CD14-positive monocyte (primary cell): ENCODE data around the gene THSD8. TPM values are rescaled to one million over a fixed set of nuclear protein-coding genes. Genes with fewer than 3 reads are reported as not detected.
A peak's percentile ranks its signal among the peaks of the same experiment; 100 is the strongest.

ENCODE experiments used
- DNase-seq, 3 donors: peaks; one replicate each; pipeline ENCODE4 v3.0.0-alpha.2; 2011 to 2022
- H2AFZ ChIP-seq: 2 replicates; pipeline ENCODE4 v1.6.0; 2012; ENCODE audit warnings: mild to moderate bottlenecking, low read depth, low read length, inconsistent platforms; ENCODE audit not compliant: insufficient read depth, poor library complexity, severe bottlenecking
- H3K27ac ChIP-seq, 2 donors: 1 replicate in 1 of 2; 2 replicates in 1 of 2; pipeline ENCODE4 v1.5.1; 2012 to 2013; ENCODE audit warnings: low read length in 2 of 2, control low read depth in 1 of 2, inconsistent platforms in 1 of 2, low read depth in 1 of 2, mild to moderate bottlenecking in 1 of 2
- H3K27me3 ChIP-seq, 2 donors: one replicate each; pipeline versions ENCODE4 v1.6.0 to v1.6.1; 2011 to 2013; ENCODE audit warnings: low read length in 2 of 2; ENCODE audit not compliant: control insufficient read depth in 2 of 2, insufficient read depth in 2 of 2
- H3K36me3 ChIP-seq, 2 donors: replicated peaks in 1 of 2; 1 replicate in 1 of 2; 2 replicates in 1 of 2; pipeline versions ENCODE4 v1.5.1 to v1.6.1; 2012 to 2013; ENCODE audit warnings: low read length in 2 of 2, control low read depth in 1 of 2, inconsistent platforms in 1 of 2, mild to moderate bottlenecking in 1 of 2; ENCODE audit not compliant: insufficient read depth in 2 of 2, control insufficient read depth in 1 of 2
- H3K4me1 ChIP-seq, 2 donors: 1 replicate in 1 of 2; 2 replicates in 1 of 2; pipeline versions ENCODE4 v1.5.1 to v1.6.1; 2012 to 2013; ENCODE audit warnings: low read length in 2 of 2, control low read depth in 1 of 2, inconsistent platforms in 1 of 2, mild to moderate bottlenecking in 1 of 2, moderate library complexity in 1 of 2; ENCODE audit not compliant: insufficient read depth in 2 of 2, control insufficient read depth in 1 of 2
- H3K4me2 ChIP-seq: replicated peaks from 2 replicates; pipeline ENCODE3; 2012; ENCODE audit warnings: low read length, moderate library complexity, mild to moderate bottlenecking; ENCODE audit not compliant: poor library complexity, severe bottlenecking; ENCODE audit errors: extremely low read depth
- H3K4me3 ChIP-seq, 3 experiments: fragments of 200-600 bp in 1 of 3; sonication (generic) in 1 of 3; replicated peaks in 1 of 3; 1 replicate in 2 of 3; 2 replicates in 1 of 3; pipeline ENCODE4 v1.5.1; 2011 to 2013; ENCODE audit warnings: low read length in 3 of 3, mild to moderate bottlenecking in 3 of 3, control low read depth in 2 of 3, low read depth in 2 of 3, inconsistent platforms in 1 of 3, moderate library complexity in 1 of 3
- H3K79me2 ChIP-seq: 2 replicates; pipeline ENCODE4 v1.6.0; 2012; ENCODE audit warnings: mild to moderate bottlenecking, control low read depth, inconsistent platforms, low read length, moderate library complexity; ENCODE audit not compliant: insufficient read depth
- H3K9ac ChIP-seq: 2 replicates; pipeline ENCODE4 v1.6.0; 2017; ENCODE audit warnings: low read length, mild to moderate bottlenecking; ENCODE audit not compliant: insufficient read depth, poor library complexity, severe bottlenecking
- H3K9me3 ChIP-seq, 2 donors: replicated peaks in 1 of 2; 1 replicate in 1 of 2; 2 replicates in 1 of 2; pipeline versions ENCODE4 v1.5.1 to v1.6.1; 2012 to 2013; ENCODE audit warnings: low read length in 2 of 2, control low read depth in 1 of 2; ENCODE audit not compliant: control insufficient read depth in 1 of 2, insufficient read depth in 1 of 2
- H4K20me1 ChIP-seq: 2 replicates; pipeline ENCODE4 v1.6.0; 2012; ENCODE audit warnings: mild to moderate bottlenecking, low read length, control low read depth, moderate library complexity; ENCODE audit not compliant: insufficient read depth
- H3K27ac Mint-ChIP-seq, 7 donors: one replicate each; pipeline ENCODE4 v1.8.0; 2020; ENCODE audit warnings: mild to moderate bottlenecking in 7 of 7, mixed read lengths in 7 of 7, moderate library complexity in 6 of 7, inconsistent platforms in 2 of 7
- H3K27me3 Mint-ChIP-seq, 3 donors: one replicate each; pipeline ENCODE4 v1.8.0; 2021 to 2022; ENCODE audit warnings: low read depth in 3 of 3, mild to moderate bottlenecking in 3 of 3, mixed read lengths in 3 of 3, moderate library complexity in 3 of 3, inconsistent platforms in 1 of 3
- H3K36me3 Mint-ChIP-seq, 2 donors: one replicate each; pipeline ENCODE4 v1.8.0; 2020; ENCODE audit warnings: mixed read lengths in 2 of 2, inconsistent platforms in 1 of 2, mild to moderate bottlenecking in 1 of 2
- H3K4me1 Mint-ChIP-seq: one replicate; pipeline ENCODE4 v1.8.0; 2020; ENCODE audit warnings: mild to moderate bottlenecking, mixed read lengths
- H3K4me3 Mint-ChIP-seq, 2 donors: one replicate each; pipeline ENCODE4 v1.8.0; 2020; ENCODE audit warnings: mild to moderate bottlenecking in 2 of 2, mixed read lengths in 2 of 2, moderate library complexity in 1 of 2
- H3K9me3 Mint-ChIP-seq, 7 donors: one replicate each; pipeline ENCODE4 v1.8.0; 2020 to 2022; ENCODE audit warnings: mixed read lengths in 7 of 7, mild to moderate bottlenecking in 6 of 7, moderate library complexity in 6 of 7, inconsistent platforms in 2 of 7
- CTCF ChIP-seq: fragments of 200-600 bp; IDR thresholded peaks from one replicate; pipeline ENCODE4 v1.8.0; 2022; ENCODE audit warnings: antibody characterized with exemption, mild to moderate bottlenecking
- WGBS: methylation state at CpG from one replicate; pipeline ENCODE4 v1.1.5; 2013; ENCODE audit warnings: missing lambda C conversion rate; ENCODE audit not compliant: insufficient coverage; 5-methylcytosine and 5-hydroxymethylcytosine counted together
- intact Hi-C, 2 donors: fragments of 100-400 bp; cut with micrococcal nuclease; formaldehyde crosslinking; loops; one replicate each; pipeline versions ENCODE4 v1.15.0 to v1.15.1; 2023
- polyA plus RNA-seq, 3 donors: library from polyadenylated mRNA; depleted of rRNA in 1 of 3; unstranded in 2 of 3; stranded (reverse) in 1 of 3; fragments of 300-500 nt in 2 of 3; fragments of >200 nt in 1 of 3; fragmentation: Illumina TruSeq in 2 of 3; gene quantifications; 1 replicate in 2 of 3; 2 replicates in 1 of 3; pipeline ENCODE4 v1.2.3, GENCODE V29; 2012 to 2021

THSD8 gene
- polyA plus RNA-seq, 3 donors = 4.0 TPM; not detected in 2

GRCh38 chr19:12833418-12833737 lies 31.5 kb downstream of the THSD8 start:
- Histone ChIP-seq H3K27me3 (peaks cover 53 to 93% of the 10 kb centered on the region in 2 donors), H3K4me3 (no peak overlapping the region), H2AFZ (no peak overlapping the region), H3K79me2 (no peaks in the 10 kb centered on the region), H3K27ac (no peak overlapping the region), H4K20me1 (no peaks in the 10 kb centered on the region), H3K36me3 (no peaks in the 10 kb centered on the region), H3K9me3 (peaks cover 8 to 41% of the 10 kb centered on the region in 2 donors), H3K9ac (no peak overlapping the region), H3K4me1 (peaks cover 3 to 22% of the 10 kb centered on the region in 2 donors), H3K4me2 (no peak overlapping the region)
- peaks cover 8 to 15% of the 10 kb centered on the region in 2 donors for H3K36me3 Mint-ChIP-seq
- DNase-seq = no peak
- peak overlapping the region in 1 of 2 donors; percentile 78 for H3K4me3 Mint-ChIP-seq
- peaks cover 1 to 36% (median 24%) of the 10 kb centered on the region in 7 donors for H3K9me3 Mint-ChIP-seq
- peaks cover 21% of the 10 kb centered on the region for H3K4me1 Mint-ChIP-seq
- H3K27me3 Mint-ChIP-seq = peaks cover 76 to 92% (median 82%) of the 10 kb centered on the region in 3 donors
- WGBS = no CpG with 5 or more reads among the region's 5 CpGs
- H3K27ac Mint-ChIP-seq = no peak overlapping the region
- intact Hi-C loops = no loop called here
- TF ChIP-seq CTCF = no peak

GRCh38 chr19:12833738-12834565 lies 32.1 kb downstream of the THSD8 start:
- Histone ChIP-seq H3K9ac (no peak overlapping the region), H4K20me1 (no peaks in the 10 kb centered on the region), H3K36me3 (no peaks in the 10 kb centered on the region), H3K27ac (no peak overlapping the region), H3K4me2 (peak overlapping the region; percentile 63), H2AFZ (no peak overlapping the region), H3K4me1 (peaks cover 9 to 28% of the 10 kb centered on the region in 2 donors), H3K4me3 (peak overlapping the region in 1 of 3 experiments; percentile 49), H3K9me3 (peaks cover 8 to 47% of the 10 kb centered on the region in 2 donors), H3K79me2 (no peaks in the 10 kb centered on the region), H3K27me3 (peaks cover 56 to 93% of the 10 kb centered on the region in 2 donors)
- 4% methylated on average over 41 of the region's 87 CpGs for WGBS
- Mint-ChIP-seq H3K4me3 (peak overlapping the region in 1 of 2 donors; percentile 82), H3K4me1 (peaks cover 20% of the 10 kb centered on the region), H3K27me3 (peaks cover 78 to 92% (median 82%) of the 10 kb centered on the region in 3 donors), H3K27ac (no peak overlapping the region), H3K36me3 (peaks cover 8 to 15% of the 10 kb centered on the region in 2 donors), H3K9me3 (peaks cover 1 to 37% (median 26%) of the 10 kb centered on the region in 7 donors)
- TF ChIP-seq CTCF = no peak
- intact Hi-C loops = no loop called here
- no peak for DNase-seq
